ENCODE measurements around the gene CAPG.
"Not testable (repeated sequence)": the region's sequence is repeated elsewhere in the genome, so short reads cannot be mapped to it uniquely, and the experiment has no call there.

- TF ChIP-seq CTCF (conservative IDR thresholded peaks at IDR 0.05; ENCODE audit: low read depth, low read length); MAFK (IDR thresholded peaks at IDR 0.05; ENCODE audit: low read depth, low read length); MAZ (IDR thresholded peaks at IDR 0.05; ENCODE audit: borderline replicate concordance, low read depth, low read length); POLR2A (IDR thresholded peaks at IDR 0.05; ENCODE audit: low read depth, low read length); BHLHE40 (IDR thresholded peaks at IDR 0.05; ENCODE audit: low read depth, low read length); RAD21 (IDR thresholded peaks at IDR 0.05; ENCODE audit: low read length); USF2 (IDR thresholded peaks at IDR 0.05; ENCODE audit: low read depth, low read length); FOS (IDR thresholded peaks at IDR 0.05; ENCODE audit: low read depth, low read length); RFX5 (IDR thresholded peaks at IDR 0.05; ENCODE audit: low read depth, low read length); CEBPB (IDR thresholded peaks at IDR 0.05; ENCODE audit: low read depth, low read length); SMC3 (IDR thresholded peaks at IDR 0.05; ENCODE audit: low read depth, low read length); CHD1 (IDR thresholded peaks at IDR 0.05; ENCODE audit: low read depth, low read length): not testable (repeated sequence)
Observed at GRCh38 chr2:85362653-85363387, 47.3 kb downstream of the CAPG start.

Data from IMR-90 (cell line).